D341Med (cell line): ENCODE data around the gene ANKH.
A peak's percentile ranks its signal among the peaks of the same experiment; 100 is the strongest.

Experiments
- DNase-seq: peaks from one replicate; pipeline ENCODE4 v3.0.0; 2012; ENCODE audit warnings: low spot score

The ANKH gene

GRCh38 chr5:14664270-14665100 lies 207.1 kb downstream of the ANKH start, which contains the start of gene OTULIN:
TSS of gene OTULIN (plus strand) at chr5:14664718. CDS start at chr5:14664826, 108 bp downstream.
- DNase-seq: peak; percentile 98

GRCh38 chr5:14663734-14664269 lies 207.8 kb downstream of the ANKH start:
- DNase-seq: no peak

GRCh38 chr5:14662721-14663260 lies 208.8 kb downstream of the ANKH start:
- DNase-seq: no peak

- DNase-seq: no peak
These were observed 210.7 kb downstream of the ANKH start for GRCh38 chr5:14660833-14661232.

GRCh38 chr5:14659821-14660607 lies 211.6 kb downstream of the ANKH start:
- no peak for DNase-seq

GRCh38 chr5:14656898-14657297 lies 214.7 kb downstream of the ANKH start:
- DNase-seq: no peak

- DNase-seq: no peak
These were observed 216.3 kb downstream of the ANKH start for GRCh38 chr5:14655146-14655741.
